ENCODE data around the gene IDUA.

Gene IDUA

DNA sequence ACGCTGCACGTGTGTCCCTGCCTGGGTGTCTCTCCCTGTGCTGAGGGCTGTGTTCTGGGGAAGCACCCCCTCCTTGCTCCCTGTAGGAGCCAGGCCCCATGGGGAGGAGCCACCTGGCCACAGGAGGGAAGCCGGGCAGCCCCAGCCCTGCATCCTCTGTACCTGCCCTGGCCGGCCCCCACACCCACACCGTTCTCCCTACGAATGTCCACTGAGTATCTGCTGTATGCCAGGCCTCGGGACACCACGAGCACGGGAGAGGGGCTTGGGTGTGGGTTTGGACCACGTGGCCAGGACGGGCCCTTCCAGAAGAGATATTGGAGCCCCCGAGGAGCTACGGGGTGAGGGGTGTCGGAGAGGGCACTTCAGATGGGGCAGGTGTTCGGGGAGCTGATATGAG, 30.9 kb downstream of the IDUA start:
- no peak for FAIRE-seq

DNA sequence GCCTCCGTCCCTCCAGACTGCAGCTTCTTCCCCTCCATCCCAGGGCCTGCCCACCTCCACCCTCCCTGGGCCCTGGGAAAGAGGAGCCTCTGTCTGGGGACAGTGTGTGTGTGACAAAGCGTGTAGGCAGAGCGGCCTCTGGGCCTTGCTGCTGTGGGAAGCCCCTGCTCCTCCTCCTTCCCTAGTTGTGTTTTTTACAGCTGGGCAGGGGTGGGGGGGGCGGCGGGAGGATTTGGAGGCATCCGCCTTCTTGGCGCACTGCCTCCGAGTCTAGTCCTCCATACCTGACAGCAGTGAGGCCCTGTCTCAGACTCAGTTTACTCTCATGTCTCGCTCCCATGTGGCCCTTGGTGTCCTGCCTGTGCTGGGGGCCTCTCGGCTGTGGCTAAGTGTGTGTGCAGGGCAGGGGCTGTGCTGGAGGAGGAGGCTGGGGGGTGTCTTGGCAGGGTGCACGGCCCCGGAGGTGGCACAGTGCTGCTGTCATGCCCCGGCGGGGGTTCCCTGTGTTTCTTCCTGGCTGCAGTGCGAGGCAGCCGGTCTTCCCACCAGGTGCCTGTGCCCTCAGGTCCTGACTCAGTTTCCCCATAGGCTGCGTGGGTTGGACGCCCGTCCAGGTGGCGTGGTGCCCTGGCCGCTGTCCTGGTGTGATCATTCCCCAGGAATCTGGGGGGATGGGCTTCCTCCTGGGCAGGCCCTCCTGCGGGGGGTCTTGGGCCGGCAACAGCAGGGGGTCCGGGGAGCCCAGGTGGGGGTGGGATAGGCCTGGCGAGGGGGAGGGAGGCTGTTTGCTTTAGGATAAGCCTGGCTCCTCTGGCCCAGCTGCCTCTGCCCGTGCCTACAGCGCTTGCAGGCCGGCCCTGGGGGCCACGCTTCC, 31.5 kb downstream of the IDUA start:
- no peak for FAIRE-seq

DNA sequence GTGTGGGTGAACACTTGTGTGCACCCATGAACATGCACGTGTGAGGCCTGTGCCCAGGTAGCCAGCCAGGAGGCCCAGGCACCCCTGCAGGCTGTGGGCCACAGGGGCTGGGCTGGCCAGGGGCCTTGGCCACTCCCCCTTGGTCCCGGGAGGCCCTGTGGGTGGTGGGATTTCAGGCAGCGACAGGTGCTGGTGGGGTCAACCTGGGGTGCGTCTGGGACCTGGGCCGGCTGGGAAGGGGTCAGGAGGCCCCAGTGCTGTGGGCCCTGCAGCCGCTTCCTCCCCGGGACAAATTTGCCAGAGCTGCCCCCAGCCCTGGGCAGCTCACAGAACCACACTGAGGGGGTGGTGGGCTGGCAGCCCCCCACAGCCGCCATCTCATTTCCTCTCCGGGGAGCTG, 32.5 kb downstream of the IDUA start:
- no peak for FAIRE-seq

DNA sequence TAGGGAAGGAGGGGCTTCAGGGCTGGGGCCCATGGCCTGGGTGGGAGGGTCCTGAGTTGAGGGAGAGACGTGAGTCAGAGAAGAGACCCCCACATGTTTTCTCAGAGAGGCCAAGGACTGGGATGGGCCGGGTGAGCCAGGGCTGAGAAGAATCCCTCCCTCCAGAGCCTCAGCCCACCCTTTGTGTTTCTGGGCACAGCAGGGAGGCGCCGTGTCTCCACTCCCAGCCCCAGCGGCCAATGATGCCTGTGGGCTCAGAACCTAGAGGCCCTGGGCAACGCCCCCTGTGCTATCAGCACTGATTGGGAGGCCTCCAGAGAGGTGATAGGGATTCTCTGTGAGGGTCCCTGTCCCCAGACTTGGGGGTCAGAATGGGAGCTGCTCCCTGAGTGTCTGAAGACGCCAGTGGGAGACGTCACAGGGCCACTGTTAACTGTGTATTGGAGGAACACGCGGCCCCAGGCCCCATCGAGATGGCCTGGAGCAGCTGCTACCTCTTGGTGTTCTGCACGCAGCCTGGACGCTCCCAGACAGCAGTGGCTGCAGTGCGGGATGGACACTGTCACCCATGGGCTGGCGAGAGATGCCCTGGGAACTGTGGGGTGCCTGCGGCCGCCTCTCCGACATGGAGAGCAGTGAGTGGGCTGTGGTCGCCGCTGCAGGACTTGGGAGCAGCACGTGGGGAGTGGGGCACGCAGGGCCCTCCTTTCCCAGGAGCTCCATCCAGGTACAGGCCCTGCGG, 33.1 kb downstream of the IDUA start:
- FAIRE-seq = no peak

DNA sequence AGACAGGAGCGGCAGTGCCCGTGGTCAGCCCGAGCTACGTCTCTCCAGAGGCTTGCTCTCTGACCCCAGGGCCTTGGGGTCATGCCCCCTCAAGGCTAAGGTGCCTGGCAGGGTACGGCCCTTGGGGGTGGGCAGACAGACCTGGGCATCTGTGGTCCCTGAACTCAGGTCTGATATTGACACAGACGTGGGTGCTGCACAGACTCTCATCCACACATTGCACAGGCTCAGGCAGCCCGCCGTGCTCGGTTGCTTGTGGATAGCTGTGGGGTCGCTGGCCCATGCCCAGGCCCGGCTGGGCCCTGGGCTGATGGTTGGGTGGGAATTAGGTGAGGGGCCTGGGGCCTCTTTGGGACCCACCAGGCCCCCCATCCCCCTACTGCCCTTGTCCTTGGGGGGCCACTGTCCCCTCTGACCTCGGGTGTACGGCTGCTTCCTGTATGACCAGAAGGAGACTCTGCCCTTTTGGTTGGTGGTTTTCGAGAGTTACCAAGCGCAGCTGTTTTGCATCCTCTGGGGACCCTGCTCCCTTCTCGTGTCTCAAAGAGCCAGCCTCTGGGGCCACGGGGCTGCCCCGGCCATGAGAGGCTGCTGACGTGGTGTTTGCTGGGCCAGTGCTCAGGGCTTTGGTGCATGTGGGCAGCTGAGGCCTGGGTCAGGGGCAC, 34.7 kb downstream of the IDUA start:
- FAIRE-seq = no peak

DNA sequence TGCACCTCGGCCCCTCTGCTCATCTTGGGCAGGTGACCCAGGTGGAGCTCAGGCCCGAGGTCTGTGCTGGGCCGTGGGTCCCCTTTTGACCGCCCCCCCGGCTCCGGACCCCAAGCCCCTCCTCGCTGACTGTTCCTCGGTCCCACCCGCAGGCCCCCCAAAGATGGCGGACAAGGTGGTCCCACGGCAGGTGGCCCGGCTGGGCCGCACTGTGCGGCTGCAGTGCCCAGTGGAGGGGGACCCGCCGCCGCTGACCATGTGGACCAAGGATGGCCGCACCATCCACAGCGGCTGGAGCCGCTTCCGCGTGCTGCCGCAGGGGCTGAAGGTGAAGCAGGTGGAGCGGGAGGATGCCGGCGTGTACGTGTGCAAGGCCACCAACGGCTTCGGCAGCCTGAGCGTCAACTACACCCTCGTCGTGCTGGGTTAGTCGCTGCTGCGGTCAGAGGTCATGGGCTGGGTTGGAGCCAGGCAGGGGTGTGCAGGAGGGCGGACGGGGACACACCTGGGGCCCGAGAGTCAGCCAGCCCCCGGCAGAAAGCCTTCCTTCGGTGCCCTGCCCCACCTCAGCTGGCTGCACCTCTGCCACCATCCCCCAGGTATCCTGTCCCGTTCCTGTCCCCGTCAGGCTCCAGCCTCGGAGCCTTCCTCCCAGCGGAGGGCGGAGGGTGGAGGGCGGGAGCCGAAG, 35.4 kb downstream of the IDUA start:
- no peak for FAIRE-seq

DNA sequence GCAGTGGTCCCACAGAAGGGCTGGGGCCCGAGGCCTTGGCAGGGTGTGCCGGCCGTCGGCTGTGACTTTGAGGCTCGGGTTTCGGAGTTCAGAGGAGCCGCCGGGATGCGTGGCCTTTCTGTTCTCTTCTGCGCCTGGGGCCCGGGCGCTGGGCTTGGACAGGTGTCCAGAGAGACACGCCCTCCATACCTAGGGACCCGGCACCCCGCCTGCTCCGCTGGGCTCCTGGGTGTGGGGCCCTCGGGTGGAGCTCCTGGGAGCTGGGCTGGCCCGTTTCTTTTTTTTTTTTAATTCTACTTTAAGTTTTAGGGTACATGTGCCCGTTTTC, 35.9 kb downstream of the IDUA start:
- FAIRE-seq = no peak

DNA sequence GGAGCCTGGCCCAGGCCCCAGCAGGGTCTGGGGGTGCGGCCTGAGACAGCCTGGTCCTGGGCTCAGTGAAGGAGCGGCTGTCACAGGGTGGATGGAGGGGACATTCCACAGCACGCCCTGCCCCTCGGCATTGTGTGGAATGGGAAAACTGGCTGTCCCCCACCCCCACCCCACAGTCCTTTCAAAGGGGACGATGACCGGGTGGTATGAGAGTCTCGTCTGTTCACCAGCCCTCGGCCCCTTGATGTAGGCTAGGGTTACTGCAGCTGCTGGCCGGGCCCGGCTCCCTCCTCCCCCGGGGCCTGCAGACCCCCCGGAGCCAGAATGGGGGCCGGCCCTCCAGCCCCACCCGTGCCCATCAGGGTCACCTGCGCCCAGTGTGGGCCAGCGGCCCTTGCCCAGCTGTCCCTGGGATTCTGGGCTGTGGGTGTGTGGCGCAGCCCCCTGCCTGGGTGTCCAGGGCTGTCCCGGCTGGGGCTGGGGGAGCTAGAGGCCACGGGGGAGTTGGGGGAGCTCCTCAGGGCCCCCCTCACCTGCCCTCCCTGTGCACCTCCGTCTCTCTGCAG, 36.3 kb downstream of the IDUA start:
- no peak for FAIRE-seq

DNA sequence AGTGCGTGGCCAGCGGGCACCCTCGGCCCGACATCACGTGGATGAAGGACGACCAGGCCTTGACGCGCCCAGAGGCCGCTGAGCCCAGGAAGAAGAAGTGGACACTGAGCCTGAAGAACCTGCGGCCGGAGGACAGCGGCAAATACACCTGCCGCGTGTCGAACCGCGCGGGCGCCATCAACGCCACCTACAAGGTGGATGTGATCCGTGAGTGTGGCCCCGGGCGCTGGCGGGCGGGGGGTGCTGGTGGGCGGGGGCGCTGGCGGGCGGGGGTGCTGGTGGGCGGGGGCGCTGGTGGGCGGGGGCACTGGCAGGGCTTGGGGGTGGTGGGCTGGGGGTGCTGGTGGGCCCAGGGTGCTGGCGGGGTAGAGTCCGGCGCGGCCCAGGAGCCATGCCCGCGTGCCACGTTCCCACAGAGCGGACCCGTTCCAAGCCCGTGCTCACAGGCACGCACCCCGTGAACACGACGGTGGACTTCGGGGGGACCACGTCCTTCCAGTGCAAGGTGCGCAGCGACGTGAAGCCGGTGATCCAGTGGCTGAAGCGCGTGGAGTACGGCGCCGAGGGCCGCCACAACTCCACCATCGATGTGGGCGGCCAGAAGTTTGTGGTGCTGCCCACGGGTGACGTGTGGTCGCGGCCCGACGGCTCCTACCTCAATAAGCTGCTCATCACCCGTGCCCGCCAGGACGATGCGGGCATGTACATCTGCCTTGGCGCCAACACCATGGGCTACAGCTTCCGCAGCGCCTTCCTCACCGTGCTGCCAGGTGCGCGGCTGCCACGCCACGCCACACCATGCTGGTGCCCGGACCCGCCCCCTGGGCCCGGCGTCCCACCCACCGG, 37.3 kb downstream of the IDUA start:
- no peak for FAIRE-seq

DNA sequence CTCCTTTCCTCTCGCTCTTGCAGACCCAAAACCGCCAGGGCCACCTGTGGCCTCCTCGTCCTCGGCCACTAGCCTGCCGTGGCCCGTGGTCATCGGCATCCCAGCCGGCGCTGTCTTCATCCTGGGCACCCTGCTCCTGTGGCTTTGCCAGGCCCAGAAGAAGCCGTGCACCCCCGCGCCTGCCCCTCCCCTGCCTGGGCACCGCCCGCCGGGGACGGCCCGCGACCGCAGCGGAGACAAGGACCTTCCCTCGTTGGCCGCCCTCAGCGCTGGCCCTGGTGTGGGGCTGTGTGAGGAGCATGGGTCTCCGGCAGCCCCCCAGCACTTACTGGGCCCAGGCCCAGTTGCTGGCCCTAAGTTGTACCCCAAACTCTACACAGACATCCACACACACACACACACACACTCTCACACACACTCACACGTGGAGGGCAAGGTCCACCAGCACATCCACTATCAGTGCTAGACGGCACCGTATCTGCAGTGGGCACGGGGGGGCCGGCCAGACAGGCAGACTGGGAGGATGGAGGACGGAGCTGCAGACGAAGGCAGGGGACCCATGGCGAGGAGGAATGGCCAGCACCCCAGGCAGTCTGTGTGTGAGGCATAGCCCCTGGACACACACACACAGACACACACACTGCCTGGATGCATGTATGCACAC, 38.2 kb downstream of the IDUA start:
- FAIRE-seq = no peak

DNA sequence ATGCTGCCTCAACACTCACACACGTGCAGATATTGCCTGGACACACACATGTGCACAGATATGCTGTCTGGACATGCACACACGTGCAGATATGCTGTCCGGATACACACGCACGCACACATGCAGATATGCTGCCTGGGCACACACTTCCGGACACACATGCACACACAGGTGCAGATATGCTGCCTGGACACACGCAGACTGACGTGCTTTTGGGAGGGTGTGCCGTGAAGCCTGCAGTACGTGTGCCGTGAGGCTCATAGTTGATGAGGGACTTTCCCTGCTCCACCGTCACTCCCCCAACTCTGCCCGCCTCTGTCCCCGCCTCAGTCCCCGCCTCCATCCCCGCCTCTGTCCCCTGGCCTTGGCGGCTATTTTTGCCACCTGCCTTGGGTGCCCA, 39.3 kb downstream of the IDUA start:
- FAIRE-seq = no peak

DNA sequence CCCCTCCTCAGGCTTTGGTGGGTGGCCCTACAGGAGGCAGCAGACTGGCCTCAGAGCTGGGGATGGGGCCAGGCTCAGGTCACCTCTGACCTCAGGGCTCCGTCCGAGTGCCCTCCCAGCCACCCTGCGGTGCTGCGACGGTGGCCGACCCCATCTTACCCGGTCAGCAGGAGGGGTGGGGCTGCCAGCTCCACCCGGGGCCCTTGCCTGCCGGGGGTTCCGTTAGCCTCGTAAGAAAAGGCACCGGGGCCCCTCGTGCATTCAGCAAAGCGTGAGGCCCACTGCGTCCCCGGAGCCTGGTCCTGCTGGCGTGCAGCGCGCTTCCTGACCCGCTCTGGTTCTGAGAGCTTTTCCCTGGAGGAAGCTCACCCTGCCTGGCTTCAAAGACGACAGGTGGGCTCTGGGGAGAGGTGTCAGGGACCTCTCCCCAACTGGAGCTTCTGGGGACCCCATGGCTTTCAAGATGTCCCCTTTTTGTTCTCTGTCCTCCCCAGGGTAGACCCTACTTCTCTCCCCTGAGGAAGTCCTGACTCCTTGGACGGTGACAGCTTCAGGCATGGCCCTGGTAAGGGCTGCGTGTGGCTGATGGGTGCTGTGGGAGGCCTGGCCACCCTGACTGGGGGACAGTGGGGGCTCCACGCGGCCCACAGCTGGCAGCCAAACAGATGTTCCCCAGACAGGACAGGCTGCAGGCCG, 40.5 kb downstream of the IDUA start:
- no peak for FAIRE-seq

DNA sequence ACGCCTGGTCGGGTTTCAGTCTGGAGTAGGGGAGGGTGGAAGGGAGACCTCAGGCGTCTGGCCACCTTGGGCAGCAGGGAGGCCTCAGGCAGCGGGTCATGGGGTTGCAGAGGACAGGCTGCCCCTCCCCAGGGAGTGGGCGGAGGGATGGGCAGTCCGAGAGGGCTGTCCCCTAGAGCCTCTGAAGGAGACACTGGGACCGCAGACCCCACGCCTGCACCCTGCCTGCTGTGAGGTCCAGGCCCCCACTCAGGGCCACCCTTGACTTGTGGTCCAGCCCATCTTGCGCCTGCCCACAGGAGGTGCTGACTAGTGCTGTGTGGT, 41.0 kb downstream of the IDUA start:
- no peak for FAIRE-seq

DNA sequence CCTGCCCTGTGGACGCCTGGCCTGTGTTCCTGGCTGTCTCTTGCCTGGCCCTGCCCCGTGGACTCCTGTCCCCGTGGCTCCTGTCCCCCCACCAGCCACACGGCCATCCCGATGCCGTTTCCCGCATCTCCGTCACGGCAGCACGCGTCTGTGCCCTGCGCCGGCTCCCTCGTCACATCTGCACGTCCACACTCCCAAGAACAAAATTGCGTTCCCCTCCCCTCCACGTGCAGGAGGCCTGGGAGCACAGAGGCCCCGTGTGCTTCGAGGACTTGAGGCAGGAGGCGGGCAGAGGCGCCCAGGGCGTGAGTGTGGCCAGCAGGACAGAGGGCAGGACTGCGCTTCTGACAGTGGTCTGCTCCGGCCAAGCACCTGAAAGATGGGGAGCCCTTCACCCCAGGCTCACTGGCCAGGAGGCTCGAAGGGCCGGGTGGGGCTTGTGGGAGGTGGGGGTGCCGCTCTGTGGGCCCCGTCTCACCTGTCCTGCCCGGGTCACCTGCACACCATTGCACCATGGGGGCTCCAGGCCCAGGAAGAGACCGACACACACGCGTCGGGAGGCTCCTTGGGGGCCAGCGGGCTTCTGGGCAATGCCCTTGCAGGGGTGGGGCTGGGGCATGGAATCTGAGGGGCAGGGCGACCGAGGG, 41.9 kb downstream of the IDUA start:
- FAIRE-seq = no peak

DNA sequence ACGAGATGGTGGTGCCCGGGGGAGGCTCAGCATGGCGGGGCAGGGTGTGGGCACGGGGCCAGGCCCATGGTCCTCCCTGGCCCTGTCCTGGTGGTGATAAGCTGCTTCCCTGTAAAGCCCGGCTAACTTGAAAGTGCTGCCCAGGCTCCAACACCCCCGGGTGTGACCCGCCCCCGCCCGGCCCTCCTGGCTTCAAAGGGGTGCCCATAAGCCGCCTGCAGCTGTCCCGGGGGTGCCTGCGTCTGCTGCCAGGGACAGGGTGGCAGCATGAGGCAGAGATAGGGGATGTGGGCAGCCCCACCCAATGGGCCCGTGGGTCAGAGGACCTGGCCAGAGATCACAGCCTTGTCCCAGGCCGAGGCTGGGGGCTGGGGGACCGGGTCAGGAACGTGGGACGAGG, 42.7 kb downstream of the IDUA start:
- no peak for FAIRE-seq

DNA sequence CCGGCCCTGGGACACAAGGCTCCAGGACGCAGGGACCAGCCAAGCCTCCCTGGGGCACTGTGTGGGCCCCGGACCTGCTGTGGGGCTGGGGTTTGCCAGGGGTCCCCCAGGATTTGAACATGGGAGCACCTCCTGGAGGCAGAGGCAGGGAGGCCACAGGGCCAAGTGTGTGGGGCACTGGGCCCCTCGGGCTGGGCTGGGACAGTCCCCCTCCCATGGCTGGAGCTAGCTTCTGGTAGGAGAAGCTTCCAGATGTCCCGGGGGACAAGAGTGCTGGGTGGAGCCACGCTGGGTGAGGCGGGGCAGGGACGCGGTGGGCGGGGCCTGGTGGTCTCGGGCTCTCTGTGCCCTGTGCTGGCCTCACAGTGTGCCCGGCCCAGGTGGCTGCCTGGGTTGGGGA, 43.2 kb downstream of the IDUA start:
- FAIRE-seq = no peak

DNA sequence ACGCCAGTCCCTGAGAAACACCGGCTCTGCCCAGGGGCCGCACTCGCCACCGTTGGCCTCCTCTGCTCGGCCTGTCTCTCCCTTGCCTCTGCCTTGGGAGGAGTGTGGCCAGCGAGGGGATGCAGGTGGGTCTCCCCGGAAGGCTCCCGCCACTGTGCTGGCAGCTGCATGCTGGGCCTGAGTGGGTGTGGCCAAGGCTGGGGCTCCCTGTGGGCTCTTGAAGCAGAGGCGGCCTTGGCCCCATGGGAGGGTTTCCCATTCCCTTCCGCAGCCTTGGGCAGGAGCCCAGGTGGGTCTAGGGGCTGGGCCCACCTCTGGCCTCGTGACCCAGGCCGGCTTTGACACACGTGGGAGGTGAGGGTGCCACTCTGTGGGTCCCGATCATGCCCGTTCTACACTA, 43.7 kb downstream of the IDUA start:
- no peak for FAIRE-seq

DNA sequence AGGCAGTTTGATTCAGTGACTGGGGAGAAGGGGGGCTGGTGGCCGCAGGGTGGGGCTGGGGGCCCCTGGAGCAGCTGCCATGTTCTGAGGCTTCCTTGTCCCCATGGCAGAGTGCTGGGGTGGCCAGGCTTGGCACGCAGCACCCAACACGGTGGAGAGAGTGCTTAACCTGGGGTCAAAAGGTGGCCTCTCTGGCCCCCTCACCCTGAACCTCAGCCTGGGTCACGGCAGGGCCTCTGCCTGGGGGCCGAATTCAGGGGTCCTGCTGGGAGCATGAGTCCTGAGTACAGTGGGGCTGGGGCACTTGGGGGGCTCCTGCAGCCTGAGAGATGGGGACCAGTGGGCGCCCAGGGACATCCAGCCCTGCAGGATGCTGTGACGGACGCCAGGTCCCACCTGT, 44.5 kb downstream of the IDUA start:
- no peak for FAIRE-seq

DNA sequence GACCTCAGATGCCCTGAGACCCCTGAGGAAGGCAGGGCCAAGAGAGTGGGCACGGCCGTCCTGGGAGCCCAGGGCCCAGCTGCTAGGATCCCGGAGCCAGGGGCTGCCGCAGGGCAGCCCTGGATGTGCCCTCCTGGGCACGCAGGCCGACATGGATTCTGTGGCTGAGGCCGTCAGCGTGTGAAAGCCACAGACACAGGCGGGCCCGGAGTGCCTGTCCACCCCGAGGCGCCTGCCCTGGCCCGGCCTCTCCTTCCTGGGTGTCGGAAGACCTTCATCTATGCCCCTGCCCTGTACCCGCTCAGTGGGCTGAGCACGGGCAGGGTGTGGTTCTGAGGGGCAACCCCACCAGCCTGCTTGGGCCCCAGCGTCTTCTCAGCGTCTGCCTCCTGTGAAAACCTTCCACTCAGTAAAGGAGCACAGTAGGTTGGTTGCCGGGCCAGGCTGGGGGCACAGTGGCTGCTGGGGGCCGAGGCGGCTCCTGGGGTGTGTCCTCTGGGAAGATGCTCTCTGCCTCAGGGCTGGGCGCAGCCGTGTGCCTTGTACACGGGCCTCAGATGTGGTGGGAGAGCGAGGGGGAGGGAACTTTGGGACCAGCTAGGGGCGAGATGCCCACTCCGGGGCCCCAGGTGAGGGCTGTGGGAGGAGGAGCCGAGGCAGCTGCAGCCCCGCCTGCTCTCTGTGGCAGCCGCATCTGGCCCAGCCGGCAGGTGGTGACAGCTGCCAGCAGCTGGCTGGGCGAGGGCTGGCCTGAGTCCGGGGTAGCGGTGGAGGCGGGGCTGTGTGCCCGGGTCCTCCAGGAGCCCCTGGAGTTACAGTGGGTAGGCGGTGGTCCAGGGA, 45.3 kb downstream of the IDUA start:
- FAIRE-seq = no peak

DNA sequence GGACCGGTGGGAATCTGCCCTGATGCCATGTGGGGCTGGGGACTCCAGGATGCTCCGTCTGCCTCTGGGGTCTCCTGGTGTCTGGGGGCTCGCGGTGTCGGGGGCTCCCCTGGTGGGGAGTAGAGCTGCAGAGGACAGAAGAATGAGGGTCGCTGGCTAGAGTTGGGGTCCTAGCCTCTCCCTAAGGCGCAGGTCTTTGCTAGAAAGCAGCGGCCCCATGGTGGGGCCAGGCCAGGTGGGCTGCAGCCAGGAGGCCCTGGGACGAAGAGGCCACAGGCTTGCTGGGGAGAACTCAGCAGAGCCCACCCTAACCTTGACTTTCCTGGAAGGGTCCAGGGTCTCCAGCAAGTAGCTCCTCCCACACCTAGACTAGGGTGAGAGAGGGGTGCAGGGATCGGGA, 46.0 kb downstream of the IDUA start:
- no peak for FAIRE-seq

All from islet of Langerhans (tissue), 1 donor.